ENCODE results near the gene RRBP1. TPM values are rescaled to one million over a fixed set of nuclear protein-coding genes. Genes with fewer than 3 reads are reported as not detected.
A peak's percentile ranks its signal among the peaks of the same experiment; 100 is the strongest.

RRBP1 gene
- total RNA-seq, 1 donor from 2014 or later, result 170 TPM

- peak; percentile 90 for DNase-seq (ENCODE audit: low spot score)
These were observed 33.8 kb downstream of the RRBP1 start for GRCh38 chr20:17648315-17648646.

GRCh38 chr20:17647391-17648314 lies 34.4 kb downstream of the RRBP1 start:
- DNase-seq (ENCODE audit: low spot score), result peak; percentile 83

DNA sequence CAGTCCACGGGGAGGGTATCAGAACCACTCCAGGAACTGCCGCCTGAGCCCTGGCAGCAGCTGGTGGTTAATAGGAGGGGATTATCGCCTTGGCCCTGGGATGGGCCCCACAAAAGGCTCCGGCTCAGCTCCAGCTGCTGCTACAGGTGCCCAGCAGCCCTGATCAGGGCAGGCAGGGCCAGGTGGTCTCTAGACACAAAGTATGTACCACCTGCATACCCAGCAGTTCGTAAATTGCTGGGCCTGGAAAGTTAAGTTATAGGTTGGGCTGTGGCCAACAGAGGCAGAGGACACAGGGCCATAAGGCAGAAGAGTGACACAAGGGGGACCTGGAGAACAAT lies 35.1 kb downstream of the RRBP1 start:
- DNase-seq (ENCODE audit: low spot score), result no peak

DNA sequence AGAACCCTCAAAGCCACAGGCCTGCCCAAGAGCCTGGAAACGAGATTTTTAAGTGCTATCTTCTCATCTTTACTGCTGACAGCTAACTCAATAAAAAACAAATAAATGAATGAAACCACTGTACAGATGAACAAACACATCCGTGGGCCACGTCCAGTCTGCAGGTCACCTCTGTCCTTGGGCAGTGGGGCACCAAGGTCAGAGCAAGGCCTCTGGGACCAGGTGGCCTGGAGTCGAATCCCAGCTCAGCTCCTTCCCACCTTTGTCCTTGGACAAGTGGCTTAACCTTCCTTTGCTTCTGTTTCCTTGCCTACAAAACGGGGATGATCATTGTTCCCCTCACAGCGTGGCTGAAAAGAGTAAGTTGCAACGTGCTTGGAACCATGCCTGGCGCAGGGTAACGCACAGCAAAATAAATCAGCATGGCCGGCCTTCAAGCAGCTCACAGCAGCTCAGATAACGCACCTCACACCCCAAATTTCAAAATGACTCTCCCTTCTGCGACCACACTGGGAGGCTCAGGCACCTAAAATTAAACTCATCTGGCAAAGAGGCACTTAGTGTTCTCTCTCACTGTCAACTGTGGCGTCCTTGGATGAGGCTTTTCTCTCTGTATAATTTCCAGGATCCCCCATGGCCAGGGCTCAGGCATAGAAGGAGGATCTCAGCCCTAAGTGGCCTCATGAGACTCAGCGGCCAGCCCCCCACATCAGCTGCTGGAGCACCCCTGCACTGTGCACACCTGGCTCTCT lies 35.7 kb downstream of the RRBP1 start:
- DNase-seq (ENCODE audit: low spot score), result peak; percentile 76

DNA sequence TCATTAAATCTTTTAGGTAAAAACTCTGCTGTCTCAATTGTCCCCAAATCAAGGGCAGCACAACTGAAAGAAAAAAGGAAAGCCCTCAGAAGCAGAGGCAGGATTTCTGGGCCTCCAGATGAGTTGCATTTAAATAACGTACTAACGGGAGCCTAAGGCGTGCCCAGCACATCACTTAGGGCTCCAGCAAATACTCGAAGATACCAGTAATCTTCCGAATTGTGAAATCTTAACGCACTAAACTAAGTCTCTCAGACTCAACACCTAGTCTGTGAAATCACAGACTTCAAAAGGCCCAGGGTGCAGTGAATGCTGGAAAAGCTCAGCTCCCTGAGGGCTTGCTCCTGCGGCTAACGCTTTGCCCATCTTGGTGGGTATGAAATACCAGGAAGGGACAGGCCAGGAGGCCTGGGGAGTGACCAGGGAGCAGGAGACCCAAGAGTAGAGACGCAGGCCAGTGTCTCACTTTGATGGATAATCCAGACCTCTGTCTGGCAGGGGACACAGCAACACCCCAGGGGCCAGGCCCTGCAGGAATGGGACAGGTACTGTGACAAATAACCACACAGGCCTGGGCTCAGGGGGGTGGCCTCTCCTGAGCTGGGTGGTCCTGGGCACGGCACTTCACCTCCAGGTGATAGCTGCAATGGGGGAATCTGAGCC lies 36.4 kb downstream of the RRBP1 start:
- DNase-seq (ENCODE audit: low spot score), result peak; percentile 64

- no peak for DNase-seq (ENCODE audit: low spot score)
These were observed 37.0 kb downstream of the RRBP1 start for GRCh38 chr20:17645010-17645409.

- no peak for DNase-seq (ENCODE audit: low spot score)
These were observed 37.6 kb downstream of the RRBP1 start for GRCh38 chr20:17644451-17644850.

- DNase-seq (ENCODE audit: low spot score), result no peak
These were observed 38.4 kb downstream of the RRBP1 start for GRCh38 chr20:17643531-17644188.

- DNase-seq (ENCODE audit: low spot score), result no peak
These were observed 39.4 kb downstream of the RRBP1 start for GRCh38 chr20:17642404-17643269.

DNA sequence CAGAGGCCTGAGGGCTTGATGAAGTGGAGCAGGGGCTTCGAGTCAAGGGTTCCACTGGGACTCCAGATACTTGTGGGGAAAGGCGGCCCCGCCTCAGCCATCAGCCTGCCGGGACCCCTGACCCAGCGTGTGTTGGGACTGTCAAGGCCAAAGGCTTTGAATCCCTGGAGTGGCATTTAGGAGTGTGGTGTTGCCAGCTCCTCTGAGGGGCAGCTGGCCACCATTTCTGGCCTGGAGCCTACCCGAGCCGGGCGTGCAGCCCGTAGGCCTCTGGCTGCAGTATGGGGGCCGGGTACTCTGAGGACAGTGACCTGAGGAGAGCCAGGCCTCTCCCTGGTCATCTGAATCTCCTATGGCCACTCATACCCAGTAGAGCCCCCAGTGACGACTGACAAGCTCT lies 40.0 kb downstream of the RRBP1 start:
- DNase-seq (ENCODE audit: low spot score), result no peak

DNA sequence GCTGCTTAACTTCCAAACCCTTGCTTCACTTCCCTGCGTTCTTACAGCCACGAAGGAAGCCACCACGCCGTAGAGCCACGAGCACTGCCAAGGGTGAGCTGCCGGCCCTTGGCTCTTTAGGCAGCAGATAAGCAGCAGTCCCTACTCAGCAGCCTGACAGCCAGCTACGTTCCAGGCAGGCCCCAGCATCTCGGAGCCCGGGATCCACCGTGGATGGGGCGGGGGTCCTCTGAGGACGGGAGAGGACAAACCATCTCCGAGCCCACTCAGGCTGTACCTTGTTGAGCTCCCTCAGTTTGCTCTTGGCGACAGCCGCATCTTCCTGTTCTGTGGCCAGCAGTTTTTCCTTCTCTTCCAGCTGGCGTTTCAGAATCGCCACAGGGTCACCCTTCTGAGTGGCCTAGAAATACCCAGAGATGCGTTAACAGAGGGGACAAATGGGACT lies 40.5 kb downstream of the RRBP1 start:
- no peak for DNase-seq (ENCODE audit: low spot score)

- DNase-seq (ENCODE audit: low spot score), result no peak
These were observed 41.1 kb downstream of the RRBP1 start for GRCh38 chr20:17640875-17641378.

GRCh38 chr20:17640146-17640874 lies 41.7 kb downstream of the RRBP1 start:
- DNase-seq (ENCODE audit: low spot score), result no peak

DNA sequence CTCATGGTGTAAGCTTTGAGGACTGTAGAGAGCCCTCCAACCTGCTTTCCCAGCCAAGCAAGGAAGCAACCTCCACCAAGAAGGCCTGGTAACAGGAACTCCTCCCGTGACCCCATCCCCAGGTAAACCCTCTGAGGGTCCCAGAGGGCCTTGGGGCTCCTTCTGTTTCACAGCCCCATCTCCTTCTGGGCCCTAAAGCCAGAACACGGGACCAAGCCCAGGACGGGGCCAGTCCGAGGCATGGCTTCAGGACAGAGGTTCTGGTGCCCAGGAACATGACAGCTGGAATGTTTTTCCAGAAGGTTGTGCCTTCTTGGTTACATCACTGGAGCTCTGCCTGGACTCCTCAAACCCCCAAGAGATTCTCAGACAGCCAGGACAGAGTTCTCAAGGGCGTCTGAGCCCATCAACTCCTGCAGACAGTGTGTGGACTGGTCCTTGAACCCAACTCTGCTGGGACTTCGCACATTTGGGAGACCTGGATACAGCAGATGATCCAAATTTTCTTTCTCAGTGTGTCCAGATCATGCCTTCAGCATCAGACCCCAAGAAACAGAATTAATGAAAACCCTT lies 43.1 kb downstream of the RRBP1 start:
- DNase-seq (ENCODE audit: low spot score), result no peak

DNA sequence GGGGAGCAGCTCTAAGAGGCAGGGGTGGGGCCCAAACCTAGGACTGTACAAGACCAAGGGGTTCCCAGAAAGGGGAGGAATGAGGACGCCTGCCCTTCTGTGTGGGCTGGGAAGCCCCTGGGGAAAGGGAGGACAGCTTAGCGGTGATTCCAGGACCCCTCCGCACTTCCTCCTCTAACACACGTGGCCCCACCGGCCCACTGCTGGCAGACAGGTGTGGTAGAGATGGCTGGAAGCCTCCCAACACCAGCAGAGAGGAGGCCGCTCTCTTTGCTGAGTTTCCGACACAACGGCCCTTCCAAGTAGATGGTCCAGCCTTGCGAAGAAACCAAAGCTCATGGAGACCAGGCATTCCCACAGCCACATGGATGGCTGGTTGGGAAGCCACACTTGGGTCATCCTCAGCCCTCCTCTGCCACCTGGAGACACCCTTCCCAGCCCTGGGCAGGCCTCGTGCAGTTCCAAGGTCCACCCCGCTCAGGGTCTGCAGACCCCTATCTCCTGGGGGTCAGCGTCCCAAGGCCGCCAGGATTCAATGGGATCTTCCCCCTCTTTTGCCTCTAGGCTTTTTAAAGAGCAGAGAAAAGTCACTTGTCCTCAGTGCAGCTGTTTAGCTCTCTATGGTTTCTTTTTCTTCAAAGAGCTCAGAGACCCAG lies 43.9 kb downstream of the RRBP1 start:
- DNase-seq (ENCODE audit: low spot score), result no peak

DNA sequence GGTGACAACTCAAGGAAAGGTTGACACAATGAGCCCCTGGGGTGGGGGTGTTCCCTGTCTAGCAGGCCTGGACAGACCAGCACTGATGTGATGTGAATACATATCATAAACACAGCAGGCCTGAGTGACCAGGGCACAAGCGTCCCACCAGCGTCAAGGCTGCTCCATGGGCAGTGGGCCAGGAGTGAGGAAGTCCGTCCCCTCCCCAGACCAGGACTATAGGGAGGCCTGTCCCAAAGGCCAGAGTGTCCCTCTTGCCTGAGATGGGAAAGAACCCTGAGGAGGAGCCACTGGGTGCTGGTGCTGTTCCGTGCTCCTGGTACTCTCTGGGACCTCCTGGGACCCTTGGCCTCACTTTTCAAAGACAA lies 44.6 kb downstream of the RRBP1 start:
- DNase-seq (ENCODE audit: low spot score), result no peak

DNA sequence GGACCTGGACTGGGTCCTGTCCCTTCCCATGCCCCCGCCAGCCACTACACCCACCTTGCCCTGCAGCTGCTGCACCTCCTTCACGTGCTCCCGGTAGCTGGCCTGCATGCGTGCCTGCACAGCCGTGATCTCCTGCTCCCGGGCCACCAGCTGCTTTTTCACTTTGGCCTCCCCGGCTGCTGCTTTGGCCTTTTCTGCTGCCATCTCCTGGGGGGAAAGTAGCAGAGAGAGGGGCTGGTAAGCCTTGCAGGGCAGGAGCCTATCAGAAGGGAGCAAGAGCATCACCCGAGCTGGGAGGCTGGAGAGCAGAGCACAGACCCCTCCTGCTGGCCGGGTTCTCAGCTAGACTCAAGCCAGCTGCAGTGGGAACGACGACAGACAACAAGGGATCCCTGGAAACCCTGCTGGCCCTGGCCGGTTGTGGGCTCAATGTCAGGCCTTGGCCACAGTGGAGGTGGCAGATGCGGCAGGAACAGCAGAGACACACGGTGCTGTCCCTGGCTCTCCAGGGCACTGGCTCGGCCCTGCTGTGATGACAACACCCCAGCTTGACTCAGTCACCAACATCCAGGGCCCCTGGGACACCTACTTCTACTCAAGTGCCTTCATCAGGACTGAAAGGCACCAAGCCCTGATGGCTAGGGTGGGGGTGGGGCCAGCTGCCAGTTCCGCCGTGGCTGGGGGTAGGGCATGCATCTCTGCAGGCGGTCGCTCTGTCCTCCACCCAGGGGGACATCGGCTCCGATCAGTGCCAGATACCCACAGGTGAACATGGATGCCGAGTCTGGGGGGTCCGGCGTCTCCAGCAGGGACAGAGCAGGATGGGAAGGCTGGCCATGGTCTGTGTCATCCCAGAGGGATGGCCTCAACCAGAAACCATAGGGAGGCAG lies 45.3 kb downstream of the RRBP1 start:
- no peak for DNase-seq (ENCODE audit: low spot score)
